GM21723 (cell line): ENCODE measurements around the gene TMEM258.

ENCODE experiments used
- ATAC-seq: cut with Tn5 transposase; IDR thresholded peaks from one replicate; pipeline ENCODE4 v1.9.1; 2021; ENCODE audit warnings: mild to moderate bottlenecking, moderate library complexity; ENCODE audit not compliant: unreplicated experiment

The TMEM258 gene

GRCh38 chr11:61777234-61778090 lies 14.9 kb downstream of the TMEM258 start:
- ATAC-seq = no peak

- ATAC-seq = no peak
Measured at GRCh38 chr11:61776561-61777075, 15.8 kb downstream of the TMEM258 start.

- no peak for ATAC-seq
Measured at GRCh38 chr11:61775606-61776554, 16.5 kb downstream of the TMEM258 start.

GRCh38 chr11:61775106-61775505 lies 17.3 kb downstream of the TMEM258 start:
- ATAC-seq = no peak

- no peak for ATAC-seq
Measured at GRCh38 chr11:61774411-61774810, 18.0 kb downstream of the TMEM258 start.

GRCh38 chr11:61773809-61774208 lies 18.6 kb downstream of the TMEM258 start:
- no peak for ATAC-seq

- ATAC-seq = no peak
Measured at GRCh38 chr11:61773356-61773755, 19.0 kb downstream of the TMEM258 start.

- ATAC-seq = no peak
Measured at GRCh38 chr11:61771985-61772455, 20.4 kb downstream of the TMEM258 start.

- no peak for ATAC-seq
Measured at GRCh38 chr11:61771195-61771894, 21.1 kb downstream of the TMEM258 start.

- ATAC-seq = no peak
Measured at GRCh38 chr11:61769946-61770683, 22.3 kb downstream of the TMEM258 start.

GRCh38 chr11:61769169-61769920 lies 23.1 kb downstream of the TMEM258 start:
- ATAC-seq = no peak

- ATAC-seq = no peak
Measured at GRCh38 chr11:61768376-61769076, 23.9 kb downstream of the TMEM258 start.

- no peak for ATAC-seq
Measured at GRCh38 chr11:61766353-61766841, 26.0 kb downstream of the TMEM258 start.

GRCh38 chr11:61765550-61766253 lies 26.7 kb downstream of the TMEM258 start:
- no peak for ATAC-seq

GRCh38 chr11:61764606-61765260 lies 27.7 kb downstream of the TMEM258 start:
- no peak for ATAC-seq

- ATAC-seq = no peak
Measured at GRCh38 chr11:61763930-61764605, 28.3 kb downstream of the TMEM258 start.

- ATAC-seq = no peak
Measured at GRCh38 chr11:61762798-61763197, 29.6 kb downstream of the TMEM258 start.
